CD14-positive monocyte (primary cell): ENCODE measurements around the gene KLHL30. TPM values are rescaled to one million over a fixed set of nuclear protein-coding genes. Genes with fewer than 3 reads are reported as not detected.

Experiments
- DNase-seq, 3 donors: peaks; one replicate each; pipeline ENCODE4 v3.0.0-alpha.2; 2011 to 2022
- H2AFZ ChIP-seq: 2 replicates; pipeline ENCODE4 v1.6.0; 2012; ENCODE audit warnings: mild to moderate bottlenecking, low read depth, low read length, inconsistent platforms; ENCODE audit not compliant: insufficient read depth, poor library complexity, severe bottlenecking
- H3K27ac ChIP-seq, 2 donors: 1 replicate in 1 of 2; 2 replicates in 1 of 2; pipeline ENCODE4 v1.5.1; 2012 to 2013; ENCODE audit warnings: low read length in 2 of 2, control low read depth in 1 of 2, inconsistent platforms in 1 of 2, low read depth in 1 of 2, mild to moderate bottlenecking in 1 of 2
- H3K27me3 ChIP-seq, 2 donors: one replicate each; pipeline versions ENCODE4 v1.6.0 to v1.6.1; 2011 to 2013; ENCODE audit warnings: low read length in 2 of 2; ENCODE audit not compliant: control insufficient read depth in 2 of 2, insufficient read depth in 2 of 2
- H3K36me3 ChIP-seq, 2 donors: replicated peaks in 1 of 2; 1 replicate in 1 of 2; 2 replicates in 1 of 2; pipeline versions ENCODE4 v1.5.1 to v1.6.1; 2012 to 2013; ENCODE audit warnings: low read length in 2 of 2, control low read depth in 1 of 2, inconsistent platforms in 1 of 2, mild to moderate bottlenecking in 1 of 2; ENCODE audit not compliant: insufficient read depth in 2 of 2, control insufficient read depth in 1 of 2
- H3K4me1 ChIP-seq, 2 donors: 1 replicate in 1 of 2; 2 replicates in 1 of 2; pipeline versions ENCODE4 v1.5.1 to v1.6.1; 2012 to 2013; ENCODE audit warnings: low read length in 2 of 2, control low read depth in 1 of 2, inconsistent platforms in 1 of 2, mild to moderate bottlenecking in 1 of 2, moderate library complexity in 1 of 2; ENCODE audit not compliant: insufficient read depth in 2 of 2, control insufficient read depth in 1 of 2
- H3K4me2 ChIP-seq: replicated peaks from 2 replicates; pipeline ENCODE3; 2012; ENCODE audit warnings: low read length, moderate library complexity, mild to moderate bottlenecking; ENCODE audit not compliant: poor library complexity, severe bottlenecking; ENCODE audit errors: extremely low read depth
- H3K4me3 ChIP-seq, 3 experiments: fragments of 200-600 bp in 1 of 3; sonication (generic) in 1 of 3; replicated peaks in 1 of 3; 1 replicate in 2 of 3; 2 replicates in 1 of 3; pipeline ENCODE4 v1.5.1; 2011 to 2013; ENCODE audit warnings: low read length in 3 of 3, mild to moderate bottlenecking in 3 of 3, control low read depth in 2 of 3, low read depth in 2 of 3, inconsistent platforms in 1 of 3, moderate library complexity in 1 of 3
- H3K79me2 ChIP-seq: 2 replicates; pipeline ENCODE4 v1.6.0; 2012; ENCODE audit warnings: mild to moderate bottlenecking, control low read depth, inconsistent platforms, low read length, moderate library complexity; ENCODE audit not compliant: insufficient read depth
- H3K9ac ChIP-seq: 2 replicates; pipeline ENCODE4 v1.6.0; 2017; ENCODE audit warnings: low read length, mild to moderate bottlenecking; ENCODE audit not compliant: insufficient read depth, poor library complexity, severe bottlenecking
- H3K9me3 ChIP-seq, 2 donors: replicated peaks in 1 of 2; 1 replicate in 1 of 2; 2 replicates in 1 of 2; pipeline versions ENCODE4 v1.5.1 to v1.6.1; 2012 to 2013; ENCODE audit warnings: low read length in 2 of 2, control low read depth in 1 of 2; ENCODE audit not compliant: control insufficient read depth in 1 of 2, insufficient read depth in 1 of 2
- H4K20me1 ChIP-seq: 2 replicates; pipeline ENCODE4 v1.6.0; 2012; ENCODE audit warnings: mild to moderate bottlenecking, low read length, control low read depth, moderate library complexity; ENCODE audit not compliant: insufficient read depth
- H3K27ac Mint-ChIP-seq, 7 donors: one replicate each; pipeline ENCODE4 v1.8.0; 2020; ENCODE audit warnings: mild to moderate bottlenecking in 7 of 7, mixed read lengths in 7 of 7, moderate library complexity in 6 of 7, inconsistent platforms in 2 of 7
- H3K27me3 Mint-ChIP-seq, 3 donors: one replicate each; pipeline ENCODE4 v1.8.0; 2021 to 2022; ENCODE audit warnings: low read depth in 3 of 3, mild to moderate bottlenecking in 3 of 3, mixed read lengths in 3 of 3, moderate library complexity in 3 of 3, inconsistent platforms in 1 of 3
- H3K36me3 Mint-ChIP-seq, 2 donors: one replicate each; pipeline ENCODE4 v1.8.0; 2020; ENCODE audit warnings: mixed read lengths in 2 of 2, inconsistent platforms in 1 of 2, mild to moderate bottlenecking in 1 of 2
- H3K4me1 Mint-ChIP-seq: one replicate; pipeline ENCODE4 v1.8.0; 2020; ENCODE audit warnings: mild to moderate bottlenecking, mixed read lengths
- H3K4me3 Mint-ChIP-seq, 2 donors: one replicate each; pipeline ENCODE4 v1.8.0; 2020; ENCODE audit warnings: mild to moderate bottlenecking in 2 of 2, mixed read lengths in 2 of 2, moderate library complexity in 1 of 2
- H3K9me3 Mint-ChIP-seq, 7 donors: one replicate each; pipeline ENCODE4 v1.8.0; 2020 to 2022; ENCODE audit warnings: mixed read lengths in 7 of 7, mild to moderate bottlenecking in 6 of 7, moderate library complexity in 6 of 7, inconsistent platforms in 2 of 7
- CTCF ChIP-seq: fragments of 200-600 bp; IDR thresholded peaks from one replicate; pipeline ENCODE4 v1.8.0; 2022; ENCODE audit warnings: antibody characterized with exemption, mild to moderate bottlenecking
- WGBS: methylation state at CpG from one replicate; pipeline ENCODE4 v1.1.5; 2013; ENCODE audit warnings: missing lambda C conversion rate; ENCODE audit not compliant: insufficient coverage; 5-methylcytosine and 5-hydroxymethylcytosine counted together
- intact Hi-C, 2 donors: fragments of 100-400 bp; cut with micrococcal nuclease; formaldehyde crosslinking; loops; one replicate each; pipeline versions ENCODE4 v1.15.0 to v1.15.1; 2023
- polyA plus RNA-seq, 3 donors: library from polyadenylated mRNA; depleted of rRNA in 1 of 3; unstranded in 2 of 3; stranded (reverse) in 1 of 3; fragments of 300-500 nt in 2 of 3; fragments of >200 nt in 1 of 3; fragmentation: Illumina TruSeq in 2 of 3; gene quantifications; 1 replicate in 2 of 3; 2 replicates in 1 of 3; pipeline ENCODE4 v1.2.3, GENCODE V29; 2012 to 2021

The KLHL30 gene
- polyA plus RNA-seq, 3 donors = 0.01 to 0.14 TPM; not detected in 1

DNA sequence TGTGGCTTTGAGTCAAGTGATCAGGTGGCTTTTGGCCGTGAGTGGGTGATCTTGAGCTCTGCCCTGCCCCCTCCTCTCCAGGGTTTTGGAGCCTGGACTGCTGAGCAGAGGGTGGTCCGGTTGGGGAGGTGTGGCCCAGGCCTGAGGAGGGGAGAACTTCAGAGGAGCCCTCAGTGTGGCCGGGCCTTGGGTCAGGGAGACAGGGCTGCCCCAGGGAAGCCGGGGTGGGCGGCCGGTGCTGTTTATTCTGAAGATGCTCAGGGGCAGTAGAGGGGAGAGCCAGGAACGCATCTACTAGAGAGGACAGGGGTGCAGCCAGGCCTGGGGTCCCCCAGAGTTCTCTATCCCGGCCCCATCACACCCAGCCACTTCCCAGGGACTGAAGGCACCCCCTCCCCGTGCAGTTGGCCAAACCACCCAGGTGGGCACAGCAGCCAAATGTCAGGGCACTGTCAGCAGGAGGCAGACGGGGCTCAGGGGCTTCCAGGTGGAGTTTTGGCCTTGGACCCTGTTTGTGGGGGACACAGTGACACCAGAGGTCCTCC lies 21.3 kb downstream of the KLHL30 start:
- Histone ChIP-seq H3K9ac (no peak overlapping the region), H4K20me1 (no peaks in the 10 kb centered on the region), H3K4me3 (peak overlapping the region in 1 of 3 experiments; percentile 63), H3K36me3 (no peaks in the 10 kb centered on the region), H3K4me2 (peak overlapping the region; percentile 66), H2AFZ (no peak overlapping the region), H3K27ac (no peak overlapping the region), H3K9me3 (peaks cover 0 to 7% of the 10 kb centered on the region in 2 donors), H3K79me2 (no peaks in the 10 kb centered on the region), H3K27me3 (peaks cover 7 to 56% of the 10 kb centered on the region in 2 donors), H3K4me1 (peaks cover 7 to 8% of the 10 kb centered on the region in 2 donors)
- peaks cover 42 to 69% (median 55%) of the 10 kb centered on the region in 3 donors for H3K27me3 Mint-ChIP-seq
- intact Hi-C loops = no loop called here
- H3K4me3 Mint-ChIP-seq = peak overlapping the region; percentile 76 to 93
- H3K4me1 Mint-ChIP-seq = peaks cover 15% of the 10 kb centered on the region
- no peak for TF ChIP-seq CTCF
- peaks cover 0 to 4% of the 10 kb centered on the region in 2 donors for H3K36me3 Mint-ChIP-seq
- H3K9me3 Mint-ChIP-seq = peaks cover 0 to 14% (median 0%) of the 10 kb centered on the region in 7 donors
- DNase-seq = no peak
- H3K27ac Mint-ChIP-seq = no peak overlapping the region
- WGBS = 40% methylated on average over 7 of the region's 10 CpGs

- H3K27me3 Mint-ChIP-seq = peaks cover 49 to 76% (median 63%) of the 10 kb centered on the region in 3 donors
- Histone ChIP-seq H3K4me2 (no peak overlapping the region), H3K4me3 (no peak overlapping the region), H3K27ac (no peak overlapping the region), H3K36me3 (no peaks in the 10 kb centered on the region), H3K9ac (no peak overlapping the region), H3K4me1 (peaks cover 7 to 8% of the 10 kb centered on the region in 2 donors), H3K27me3 (peaks cover 7 to 61% of the 10 kb centered on the region in 2 donors), H2AFZ (no peak overlapping the region), H4K20me1 (no peaks in the 10 kb centered on the region), H3K9me3 (peaks cover 0 to 7% of the 10 kb centered on the region in 2 donors), H3K79me2 (no peaks in the 10 kb centered on the region)
- H3K27ac Mint-ChIP-seq = no peak overlapping the region
- H3K4me3 Mint-ChIP-seq = peak overlapping the region in 1 of 2 donors; percentile 35
- 34% methylated on average over 15 of the region's 23 CpGs for WGBS
- DNase-seq = peak in 2 of 3 donors; percentile 11 to 56
- H3K9me3 Mint-ChIP-seq = peaks cover 0 to 14% (median 0%) of the 10 kb centered on the region in 7 donors
- H3K4me1 Mint-ChIP-seq = peaks cover 15% of the 10 kb centered on the region
- intact Hi-C loops = no loop called here
- TF ChIP-seq CTCF = no peak
- peaks cover 0 to 4% of the 10 kb centered on the region in 2 donors for H3K36me3 Mint-ChIP-seq
Observed at GRCh38 chr2:238160206-238161129, 22.0 kb downstream of the KLHL30 start.
